GDM1 (cell line): Measurements from ENCODE around the gene NID1.

Experiments
- DNase-seq: peaks from one replicate; lab custom pipeline; 2025; lab: John Stamatoyannopoulos, UW

Gene NID1

DNA sequence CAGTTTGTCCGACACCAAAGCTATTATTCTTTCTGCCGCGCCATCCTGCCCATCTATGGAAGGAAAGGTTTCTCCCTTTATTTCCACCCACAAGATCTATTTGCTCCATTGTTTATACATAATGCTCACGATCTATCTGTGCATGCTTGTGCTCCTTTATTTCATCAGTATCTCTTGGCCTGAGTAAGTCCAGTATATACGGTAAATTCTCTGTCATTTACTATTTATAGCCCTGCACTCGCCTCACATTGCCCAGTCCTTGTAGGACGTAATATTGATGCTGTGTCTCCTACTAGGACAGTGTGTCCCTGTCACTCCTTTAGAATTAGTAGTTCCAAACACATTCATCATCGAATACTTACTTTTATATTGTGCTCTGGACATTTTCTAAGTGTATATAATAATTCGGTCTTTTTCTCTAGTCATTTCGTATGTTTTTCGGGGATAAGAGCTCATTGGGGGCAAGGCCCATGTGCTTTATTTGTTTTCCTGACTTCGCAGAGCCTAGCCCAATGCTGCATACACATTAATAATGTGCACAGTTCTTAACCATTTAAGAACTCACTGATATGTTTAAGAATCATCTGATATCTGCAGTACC lies 3.1 kb upstream of the NID1 start:
- no peak for DNase-seq

DNA sequence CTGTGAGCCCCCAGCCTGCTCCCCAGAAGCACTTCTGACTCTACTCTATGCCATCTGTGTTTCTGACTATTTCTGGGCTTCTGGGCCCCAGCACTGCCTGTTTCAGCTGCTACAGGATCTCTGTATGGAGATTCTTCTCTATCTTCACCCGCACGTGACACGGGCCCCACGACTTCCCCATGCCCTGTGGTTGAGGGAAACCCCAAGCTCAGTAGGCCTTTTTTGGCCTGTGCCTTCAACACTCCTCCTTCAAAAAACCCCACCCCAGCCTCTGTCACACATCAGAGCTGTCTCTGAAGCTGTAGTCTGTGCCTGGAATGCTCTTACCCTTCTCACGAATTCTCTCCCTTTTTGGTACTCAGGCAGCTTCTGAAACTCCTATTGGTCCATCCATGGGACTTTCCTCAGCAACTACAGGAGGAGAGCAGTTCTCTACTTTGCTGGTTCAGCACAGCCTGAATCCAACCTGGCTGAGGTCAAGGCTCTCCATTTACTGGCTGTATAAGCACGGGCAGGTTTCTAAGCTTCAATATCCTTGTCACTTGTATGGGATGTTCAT lies 2.0 kb upstream of the NID1 start:
- peak; percentile 80 for DNase-seq

DNA sequence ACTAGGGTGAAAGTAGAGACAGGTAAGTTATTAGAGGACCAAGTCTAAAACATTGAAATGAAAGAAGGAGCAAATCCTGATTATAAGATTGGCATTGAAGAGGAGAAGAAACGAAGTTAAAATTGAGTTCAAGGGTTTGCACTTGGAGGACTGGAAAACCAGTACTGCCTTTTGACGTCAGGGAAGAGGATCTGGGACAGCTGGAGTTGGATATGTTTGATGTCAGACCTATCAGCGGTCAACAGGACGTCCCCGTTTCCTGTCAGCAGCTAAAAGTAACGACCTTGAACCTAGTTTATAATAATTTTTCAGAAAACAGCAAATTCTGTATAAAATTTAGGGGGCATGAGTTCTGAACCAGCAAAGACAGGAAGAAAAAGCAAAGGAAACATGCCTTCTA lies 1.2 kb upstream of the NID1 start:
- DNase-seq: no peak

DNA sequence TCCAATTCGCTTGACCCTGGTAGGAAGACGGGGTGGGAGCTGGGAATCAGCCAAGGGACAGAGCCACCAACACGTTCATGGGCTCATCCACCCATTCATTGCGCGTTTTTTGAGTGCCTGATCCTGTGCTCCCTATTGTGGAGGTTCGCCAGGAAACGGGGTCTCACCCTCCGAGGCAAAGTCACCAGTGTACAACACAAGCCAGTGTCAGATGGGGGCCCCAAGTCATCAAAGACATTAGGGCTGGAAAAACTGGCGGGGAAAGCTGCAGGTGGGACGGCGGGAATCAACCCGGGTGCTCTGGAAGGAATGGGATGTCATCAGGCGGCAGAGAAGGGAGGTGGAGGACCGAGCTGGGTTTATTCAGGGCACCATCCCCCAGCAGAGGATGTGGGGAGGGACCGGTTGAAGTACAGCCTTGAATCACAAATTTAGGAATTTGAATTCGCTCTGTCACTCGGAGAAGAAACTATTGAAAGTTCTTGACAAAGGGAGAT lies 667 bp upstream of the NID1 start:
- no peak for DNase-seq

DNA sequence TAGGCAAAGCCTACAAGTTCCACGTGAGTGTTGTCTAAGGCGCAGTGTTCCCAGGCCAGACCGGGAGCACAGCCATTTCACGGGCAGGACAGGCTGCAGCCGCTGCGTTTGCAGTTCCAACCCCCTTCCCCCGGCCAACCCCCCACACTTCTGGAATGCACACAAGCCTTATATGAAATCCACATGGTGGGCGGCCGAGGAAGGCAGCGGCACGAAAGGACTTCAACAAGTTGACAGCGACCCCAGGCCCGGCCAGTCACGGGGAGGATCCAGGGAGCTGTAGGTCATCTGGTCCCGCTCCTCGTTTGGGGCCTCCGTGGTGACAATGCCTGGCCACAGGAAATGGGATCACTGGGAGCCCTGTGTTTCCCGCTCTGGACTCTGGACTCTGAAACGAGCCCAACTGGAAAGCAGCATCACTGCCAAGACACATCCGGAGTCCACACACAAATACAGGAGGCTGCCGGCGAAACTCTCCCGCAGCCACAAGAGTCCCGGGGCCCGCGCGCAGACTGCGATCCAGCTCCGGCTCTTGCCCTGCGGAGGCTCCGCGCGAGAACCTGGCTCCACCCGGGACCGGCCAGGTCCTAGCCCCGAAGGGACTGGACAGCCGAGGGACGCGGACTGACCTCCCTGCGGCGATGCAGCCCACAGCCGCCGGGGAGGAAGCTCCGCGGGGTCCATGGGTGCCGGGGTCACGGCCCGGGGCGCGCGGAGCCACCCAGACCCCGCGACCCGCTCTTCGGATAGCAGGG lies 794 bp downstream of the NID1 start:
- DNase-seq: no peak

DNA sequence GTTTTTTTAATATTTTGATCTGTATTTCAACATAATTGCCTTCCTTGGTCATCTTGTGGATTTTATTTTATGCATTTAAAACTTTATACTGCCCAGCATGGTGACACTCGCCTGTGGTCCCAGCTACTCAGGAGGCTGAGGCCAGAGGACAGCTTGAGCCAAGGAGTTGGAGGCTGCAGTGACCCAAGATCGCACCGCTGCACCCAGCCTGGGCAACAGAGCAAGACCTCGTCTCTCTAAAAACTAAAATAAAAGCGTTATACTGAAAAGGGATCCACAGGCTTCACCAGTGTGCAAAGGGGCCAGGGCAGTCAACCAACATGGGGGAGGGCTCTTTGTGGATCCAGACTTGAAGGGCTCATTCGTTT lies 1.4 kb downstream of the NID1 start:
- DNase-seq: no peak

DNA sequence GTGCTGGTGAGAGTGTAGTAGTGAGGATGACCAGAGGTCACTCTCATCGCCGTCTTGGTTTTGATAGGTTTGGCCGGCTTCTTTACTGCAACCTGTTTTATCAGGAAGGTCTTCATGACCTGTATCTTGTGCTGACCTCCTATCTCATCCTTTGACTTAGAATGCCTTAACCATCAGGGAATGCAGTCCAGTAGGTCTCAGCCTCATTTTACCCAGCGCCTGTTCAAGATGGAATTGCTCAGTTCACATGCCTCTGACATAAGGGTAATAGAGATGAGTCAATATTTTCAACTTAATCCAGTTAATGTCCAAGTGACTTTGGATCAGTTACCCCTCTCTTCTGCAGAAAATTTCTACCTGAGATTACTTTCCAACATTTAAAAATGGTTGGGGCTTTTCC lies 4.6 kb downstream of the NID1 start:
- no peak for DNase-seq

DNA sequence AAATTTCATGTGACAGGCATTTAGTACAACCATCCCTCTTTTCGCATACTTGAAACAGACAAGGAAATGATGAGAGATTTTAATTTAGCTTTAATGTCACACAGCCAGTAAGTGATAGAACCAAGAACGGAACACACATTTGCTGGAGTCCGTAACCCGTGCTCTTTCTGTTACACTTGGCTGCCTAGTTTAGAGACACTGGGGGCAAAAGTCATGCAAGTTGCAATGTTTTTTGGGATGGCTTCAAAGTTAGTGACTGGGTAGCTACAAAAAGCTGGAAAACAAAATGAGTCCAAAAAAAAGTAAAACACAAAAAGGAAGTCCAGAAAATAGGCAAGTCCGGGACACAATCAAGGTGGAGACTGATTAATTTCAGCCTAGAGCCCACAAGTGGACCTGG lies 5.9 kb downstream of the NID1 start:
- no peak for DNase-seq

DNA sequence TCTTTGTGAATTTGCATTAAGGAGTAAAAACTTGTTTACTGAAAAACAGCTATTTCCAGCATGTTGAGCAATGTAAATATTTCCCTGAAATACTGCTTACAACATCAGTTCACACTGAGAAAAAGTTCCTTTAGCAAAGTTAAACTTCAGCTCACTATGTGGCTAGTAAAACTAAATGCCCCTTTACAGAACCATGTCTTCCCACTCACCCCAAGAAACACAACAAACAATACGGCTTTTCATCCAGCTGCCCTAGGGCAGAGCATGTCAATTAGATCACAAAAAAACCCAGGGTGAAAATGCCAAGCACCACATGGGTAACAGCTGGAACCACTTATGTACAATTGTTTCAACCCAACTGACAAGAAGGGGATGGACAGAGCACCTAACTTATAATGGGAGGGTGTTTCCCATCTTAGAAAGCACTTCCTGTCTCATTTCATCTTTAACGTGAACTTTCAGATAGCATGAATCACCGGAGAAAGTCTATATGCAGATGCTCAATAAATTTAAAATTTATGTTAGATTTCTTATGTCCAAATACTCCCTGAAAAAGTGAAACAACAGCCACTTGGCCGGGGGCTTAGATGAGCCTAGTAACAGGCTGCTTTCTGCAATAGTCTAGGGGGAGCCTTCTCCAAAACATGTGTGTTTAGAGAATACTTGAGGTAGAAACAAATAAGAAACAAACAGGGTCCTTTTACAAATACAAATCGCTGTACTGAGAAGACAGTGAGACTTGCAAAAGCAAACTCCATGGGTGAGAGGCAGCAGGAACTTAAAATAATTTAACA lies 6.6 kb downstream of the NID1 start:
- no peak for DNase-seq

DNA sequence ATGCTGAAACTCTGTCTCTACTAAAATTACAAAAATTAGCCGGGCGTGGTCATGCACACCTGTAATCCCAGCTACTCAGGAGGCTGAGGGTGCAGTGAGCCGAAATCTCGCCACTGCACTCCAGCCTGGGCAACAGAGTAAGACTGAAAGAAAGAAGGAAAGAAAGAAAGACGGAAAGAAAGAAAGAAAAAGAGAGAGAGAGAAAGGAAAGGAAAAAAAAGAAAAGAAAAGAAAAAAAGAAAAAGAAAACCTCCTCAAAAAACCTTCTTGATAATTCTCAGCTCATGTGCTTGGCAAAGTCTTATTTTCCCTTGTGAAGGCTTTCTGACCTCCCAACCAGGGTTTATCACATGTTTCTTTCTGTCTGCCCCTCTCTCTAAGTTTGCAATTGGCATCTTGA lies 7.3 kb downstream of the NID1 start:
- no peak for DNase-seq

DNA sequence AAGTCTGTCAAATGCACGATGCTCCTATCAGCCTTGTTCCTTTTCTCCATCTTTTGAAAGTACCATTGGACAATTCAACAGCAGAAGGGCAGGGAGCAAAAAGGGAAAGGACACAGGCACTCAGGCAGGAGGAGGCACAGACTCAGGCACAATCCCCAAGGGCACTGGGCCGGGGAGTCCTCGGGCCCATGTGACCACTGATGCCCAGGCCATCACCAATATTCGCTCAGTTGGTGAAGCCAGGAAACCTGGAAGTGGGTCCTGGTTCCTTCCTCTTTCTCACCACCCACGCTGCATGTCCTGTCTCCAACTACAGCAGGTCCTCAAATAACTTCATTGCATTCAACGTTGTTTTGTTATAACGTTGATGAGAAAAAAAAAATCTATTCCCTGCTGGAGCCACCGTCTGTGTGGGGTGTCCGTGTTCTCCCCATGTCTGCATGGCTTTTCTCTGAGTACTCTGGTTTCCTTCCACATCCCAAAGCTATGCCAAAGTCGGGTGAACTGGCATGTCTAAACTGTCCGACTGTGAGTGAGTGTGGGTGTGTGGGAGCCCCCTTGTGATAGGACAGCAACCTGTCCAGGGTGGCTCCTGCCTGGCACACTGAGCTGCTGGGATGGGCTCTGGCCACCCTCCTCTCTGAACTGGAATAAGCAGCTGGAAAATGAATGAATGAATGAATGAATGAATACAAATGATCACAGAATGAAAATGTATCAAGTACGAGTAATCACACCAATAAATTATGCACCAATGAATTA lies 12.5 kb downstream of the NID1 start:
- peak; percentile 19 for DNase-seq

DNA sequence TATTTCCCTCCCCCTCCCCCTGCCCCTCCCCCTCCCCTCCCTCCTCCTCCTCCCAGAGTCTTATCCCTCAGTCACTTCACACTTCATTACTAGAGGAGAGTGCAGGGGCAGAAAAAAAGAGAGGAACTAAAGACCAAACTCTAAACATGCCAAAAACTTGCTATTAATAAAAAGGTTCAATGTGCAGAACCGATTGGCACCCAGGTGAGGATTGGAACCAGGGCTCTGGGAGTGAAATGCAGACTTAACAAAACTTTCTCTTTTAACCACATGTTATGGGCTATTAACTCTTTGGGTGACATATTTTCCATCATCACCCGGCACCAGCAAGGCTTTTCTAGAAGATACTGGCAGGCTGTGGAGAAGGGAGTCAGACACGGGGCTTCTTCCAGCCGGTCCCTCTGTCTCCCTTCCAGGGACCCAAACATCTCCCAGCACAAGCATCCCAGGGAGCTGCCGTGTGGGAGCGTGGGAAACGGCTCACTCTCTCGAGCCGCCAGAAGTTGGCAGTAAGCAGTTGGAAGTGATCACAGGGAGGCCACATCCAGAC lies 13.6 kb downstream of the NID1 start:
- no peak for DNase-seq

DNA sequence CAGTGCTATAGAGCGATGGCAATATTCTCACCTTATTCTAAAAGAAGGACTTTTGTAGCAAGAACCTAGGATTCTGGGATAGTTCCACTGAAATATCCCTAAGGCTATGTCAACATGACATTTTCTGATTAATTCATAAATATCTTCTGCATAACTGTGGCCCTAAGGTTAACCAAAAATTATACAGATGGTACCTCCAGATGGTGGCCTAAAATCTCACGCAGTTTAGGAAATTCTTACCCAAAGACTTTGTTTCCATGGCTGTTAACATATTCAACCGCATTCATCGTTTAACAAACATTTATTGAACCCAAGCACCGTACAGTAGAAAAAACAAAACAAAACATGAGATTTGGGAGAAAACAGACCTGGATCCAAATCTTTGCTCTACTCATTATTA lies 19.1 kb downstream of the NID1 start:
- DNase-seq: no peak

DNA sequence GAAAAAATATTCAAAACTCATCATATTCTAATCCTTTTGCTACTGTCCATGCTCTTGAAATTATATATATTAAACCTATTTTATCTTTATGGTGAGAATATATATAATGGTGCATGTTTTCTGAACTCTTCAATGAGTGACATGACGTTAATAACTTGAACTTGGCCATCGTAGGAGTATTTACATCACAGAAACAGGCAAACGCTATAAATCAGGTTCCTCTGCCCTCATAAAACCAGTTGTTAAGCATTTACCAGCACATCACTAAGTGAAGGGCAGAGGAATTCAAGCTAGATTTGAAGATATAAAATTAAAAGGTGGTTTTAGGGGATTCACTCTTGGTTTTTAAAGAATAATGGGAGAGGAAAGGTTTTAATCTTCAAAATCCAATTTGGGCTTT lies 20.5 kb downstream of the NID1 start:
- DNase-seq: no peak

DNA sequence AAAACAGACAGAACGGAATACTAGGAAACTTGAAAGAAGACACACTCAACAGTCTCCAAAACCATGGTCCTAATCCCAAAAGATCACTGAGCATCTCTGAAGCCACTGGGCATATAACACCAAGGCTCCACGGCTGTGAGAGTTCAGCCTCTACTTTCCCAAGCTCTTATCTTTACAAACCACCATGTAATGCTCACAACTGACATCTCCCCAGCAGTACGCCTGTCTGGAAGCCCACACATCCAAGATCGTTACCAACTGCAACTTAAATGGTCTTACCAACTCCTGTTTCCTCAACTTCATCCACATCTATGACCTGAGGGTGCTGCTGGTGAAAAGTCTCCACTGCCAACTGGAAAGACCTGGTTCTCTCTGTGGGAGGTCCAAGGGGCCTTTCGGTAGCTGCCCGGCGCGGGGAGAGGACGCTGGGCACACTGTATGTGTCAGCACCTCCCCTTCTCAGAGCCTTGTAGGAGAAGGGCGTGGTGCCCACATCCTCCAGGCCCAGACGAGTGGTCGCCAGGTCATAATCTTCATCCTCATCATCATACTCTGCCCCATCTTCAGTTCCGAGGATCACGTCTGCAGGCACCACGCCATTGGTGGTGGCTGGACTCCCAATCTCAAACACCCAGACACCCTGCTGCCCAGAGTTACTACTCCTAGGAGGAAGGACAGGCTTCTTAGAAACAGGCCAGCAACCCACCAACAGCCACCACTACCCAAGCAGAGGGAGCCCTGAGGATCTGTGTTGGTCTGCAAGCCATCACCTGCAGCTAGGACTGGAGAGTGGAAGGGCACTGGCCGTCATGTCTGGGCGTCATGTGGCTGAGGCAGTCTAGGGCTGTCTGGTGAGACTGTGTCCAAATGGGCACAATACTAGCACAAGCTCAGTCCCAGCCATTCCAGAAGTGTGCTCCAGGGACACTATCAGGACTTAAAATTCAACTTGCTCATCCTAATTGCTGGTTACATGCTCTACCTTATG lies 23.0 kb downstream of the NID1 start:
- no peak for DNase-seq

DNA sequence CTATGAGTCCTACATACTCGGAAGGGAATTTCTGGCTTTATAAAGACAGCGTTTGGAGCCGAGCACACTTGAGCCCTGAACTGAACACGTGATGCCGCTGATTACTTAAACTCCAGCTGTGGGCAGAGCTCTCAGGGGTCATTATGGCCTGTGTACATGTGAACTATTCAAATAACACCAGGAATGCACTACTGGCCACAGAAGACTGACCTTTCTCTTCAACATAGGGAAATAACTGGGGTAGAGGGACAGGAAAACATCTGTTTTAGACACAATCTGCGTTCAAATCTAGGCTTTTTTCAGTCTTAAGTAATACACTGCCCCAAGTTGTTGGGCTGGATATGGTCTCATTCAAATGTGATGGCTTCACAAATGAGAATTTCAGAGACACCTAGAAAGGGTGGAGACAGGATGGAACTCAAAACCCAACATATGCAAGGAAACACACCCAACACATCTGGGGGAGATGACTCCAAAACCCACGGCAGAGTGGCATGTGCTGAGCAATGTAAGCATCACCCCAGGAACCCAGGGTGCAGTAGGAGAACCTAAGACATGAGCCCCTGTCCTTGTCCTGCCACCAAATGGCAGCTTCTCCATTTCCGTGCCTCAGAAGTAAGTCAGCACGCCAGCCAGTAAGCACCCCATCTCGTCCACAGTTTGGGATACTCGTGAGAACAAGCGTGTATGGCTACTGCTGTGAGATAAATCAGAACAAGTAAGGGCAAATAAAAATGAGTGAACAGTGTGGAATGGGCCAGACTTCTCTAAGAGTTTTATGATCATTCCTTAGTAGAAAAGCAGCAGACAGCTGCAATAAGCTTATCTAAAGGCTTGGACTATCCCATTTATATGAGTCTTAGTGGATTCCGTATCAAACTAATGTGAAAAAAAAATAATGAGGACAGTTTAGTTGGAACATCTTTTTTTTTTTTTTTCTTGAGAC lies 24.9 kb downstream of the NID1 start:
- no peak for DNase-seq

DNA sequence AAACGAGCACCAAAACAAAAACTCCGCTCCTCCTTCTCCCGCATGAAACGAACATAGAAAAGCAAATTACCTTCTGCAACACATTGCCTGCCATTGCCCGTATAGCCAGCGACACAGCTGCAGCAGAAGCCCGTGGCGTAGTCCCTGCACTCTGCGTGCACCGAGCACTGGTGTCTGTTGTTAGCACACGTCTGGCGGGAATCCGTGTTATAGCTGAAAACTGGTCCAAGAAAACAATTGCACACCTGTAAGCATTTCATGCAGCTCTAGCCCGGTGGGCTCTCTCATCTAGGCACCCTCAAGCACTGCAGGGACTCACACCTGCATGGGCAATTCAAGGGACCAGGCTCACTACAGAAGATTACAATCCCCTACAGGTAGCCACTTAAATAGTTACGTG lies 26.9 kb downstream of the NID1 start:
- DNase-seq: no peak

DNA sequence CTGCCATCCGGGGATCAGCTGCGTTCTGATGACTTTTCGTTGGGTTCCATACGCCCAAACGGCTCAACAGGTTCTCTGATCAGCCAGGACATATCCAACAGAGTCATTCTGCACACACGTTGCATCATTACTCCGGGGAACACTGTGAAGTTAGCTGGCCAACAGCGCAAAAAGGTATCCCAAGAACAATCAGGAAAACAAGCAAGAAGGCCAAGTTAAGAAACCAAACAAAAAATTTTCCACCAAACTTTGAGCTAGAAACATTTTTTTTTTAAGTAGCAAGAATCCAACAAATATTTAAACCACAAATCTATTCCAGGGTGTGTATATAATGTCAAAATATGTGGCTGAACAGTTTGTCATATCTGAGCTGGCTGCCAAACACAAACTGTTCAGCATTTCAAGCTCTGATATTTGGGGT lies 29.2 kb downstream of the NID1 start:
- DNase-seq: no peak

DNA sequence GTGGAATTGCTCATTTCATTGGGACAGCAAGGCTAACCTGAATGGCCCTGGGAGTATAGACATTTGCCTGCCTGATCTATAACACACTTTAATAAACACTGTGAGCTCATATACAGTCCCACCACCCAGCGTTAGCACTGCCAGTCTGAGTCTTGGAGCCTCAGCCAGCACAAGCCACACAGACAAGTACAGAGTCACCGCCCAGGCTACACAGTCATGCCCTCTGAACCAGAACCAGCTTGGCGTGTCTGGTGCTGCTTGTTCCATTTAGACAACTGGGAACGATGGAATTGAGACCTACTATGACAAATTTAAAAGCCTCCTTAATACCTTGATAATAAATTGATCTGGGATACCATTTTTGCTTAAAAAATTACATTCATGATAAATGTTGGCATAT lies 31.6 kb downstream of the NID1 start:
- DNase-seq: no peak
